HEK293 (cell line): Measurements from ENCODE around the gene GJC2.

Source experiments
- GLI4 ChIP-seq: fragments of 450-650 bp; formaldehyde crosslinking; IDR thresholded peaks from 2 replicates; pipeline ENCODE4 v1.5.1; 2016; ENCODE audit warnings: missing biosample characterization, missing genetic modification characterization
- GLIS2 ChIP-seq: fragments of 450-650 bp; formaldehyde crosslinking; IDR thresholded peaks from 2 replicates; pipeline ENCODE4 v1.5.1; 2016; ENCODE audit warnings: missing biosample characterization, missing genetic modification characterization
- KLF16 ChIP-seq: fragments of 450-650 bp; formaldehyde crosslinking; IDR thresholded peaks from 2 replicates; pipeline ENCODE4 v1.5.1; 2017; ENCODE audit warnings: missing biosample characterization, missing genetic modification characterization
- KLF7 ChIP-seq: fragments of 450-650 bp; formaldehyde crosslinking; IDR thresholded peaks from 2 replicates; pipeline ENCODE4 v1.5.1; 2016; ENCODE audit warnings: missing biosample characterization, missing genetic modification characterization, borderline replicate concordance
- KLF9 ChIP-seq: fragments of 450-650 bp; formaldehyde crosslinking; IDR thresholded peaks from 2 replicates; pipeline ENCODE4 v1.5.1; 2016; ENCODE audit warnings: missing biosample characterization, missing genetic modification characterization, low read depth
- MEIS1 ChIP-seq: sonication (generic); formaldehyde crosslinking; IDR thresholded peaks from 2 replicates; pipeline ENCODE4 v1.8.1; 2022; ENCODE audit warnings: missing genetic modification reagents, mild to moderate bottlenecking, borderline replicate concordance
- OSR2 ChIP-seq: fragments of 450-650 bp; formaldehyde crosslinking; IDR thresholded peaks from 2 replicates; pipeline ENCODE4 v1.5.1; 2016; ENCODE audit warnings: missing biosample characterization, missing genetic modification characterization
- WT1 ChIP-seq: fragments of 450-650 bp; formaldehyde crosslinking; IDR thresholded peaks from 2 replicates; pipeline ENCODE4 v1.5.1; 2016; ENCODE audit warnings: missing biosample characterization, missing genetic modification characterization
- ZFP41 ChIP-seq: fragments of 450-650 bp; formaldehyde crosslinking; IDR thresholded peaks from 2 replicates; pipeline ENCODE4 v1.5.1; 2016; ENCODE audit warnings: missing biosample characterization, missing genetic modification characterization, borderline replicate concordance
- ZNF146 ChIP-seq: fragments of 450-650 bp; formaldehyde crosslinking; IDR thresholded peaks from 2 replicates; pipeline ENCODE4 v1.5.1; 2016; ENCODE audit warnings: missing biosample characterization, missing genetic modification characterization
- ZNF223 ChIP-seq: fragments of 450-650 bp; formaldehyde crosslinking; IDR thresholded peaks from 2 replicates; pipeline ENCODE4 v1.5.1; 2016; ENCODE audit warnings: missing biosample characterization, missing genetic modification characterization
- ZNF24 ChIP-seq: fragments of 450-650 bp; formaldehyde crosslinking; IDR thresholded peaks from 2 replicates; pipeline ENCODE4 v1.5.1; 2016; ENCODE audit warnings: missing biosample characterization, missing genetic modification characterization
- ZNF266 ChIP-seq: fragments of 450-650 bp; formaldehyde crosslinking; IDR thresholded peaks from 2 replicates; pipeline ENCODE4 v1.5.1; 2016; ENCODE audit warnings: missing biosample characterization, missing genetic modification characterization, low read depth
- ZNF274 ChIP-seq, 2 experiments: fragments of 200-500 bp in 1 of 2; fragments of 450-650 bp in 1 of 2; sonication (Bioruptor generic) in 1 of 2; formaldehyde crosslinking in 1 of 2; IDR thresholded peaks; 2 replicates each; pipeline versions ENCODE4 v1.5.1 to v1.6.1; 2014 to 2016; ENCODE audit warnings: borderline replicate concordance in 1 of 2, inconsistent platforms in 1 of 2, low read length in 1 of 2, missing biosample characterization in 1 of 2, missing genetic modification characterization in 1 of 2
- ZNF292 ChIP-seq: fragments of 450-650 bp; formaldehyde crosslinking; IDR thresholded peaks from 2 replicates; pipeline ENCODE4 v1.5.1; 2016; ENCODE audit warnings: low read depth, missing biosample characterization, missing genetic modification characterization, borderline replicate concordance
- ZNF473 ChIP-seq: fragments of 450-650 bp; formaldehyde crosslinking; IDR thresholded peaks from 2 replicates; pipeline ENCODE4 v1.5.1; 2017; ENCODE audit warnings: missing biosample characterization, missing genetic modification characterization
- ZNF530 ChIP-seq: fragments of 450-650 bp; formaldehyde crosslinking; IDR thresholded peaks from 2 replicates; pipeline ENCODE4 v1.5.1; 2016; ENCODE audit warnings: low read depth, missing biosample characterization, missing genetic modification characterization
- ZNF548 ChIP-seq: fragments of 450-650 bp; formaldehyde crosslinking; IDR thresholded peaks from 2 replicates; pipeline ENCODE4 v1.5.1; 2016; ENCODE audit warnings: missing biosample characterization, missing genetic modification characterization
- ZNF837 ChIP-seq: fragments of 450-650 bp; formaldehyde crosslinking; IDR thresholded peaks from 2 replicates; pipeline ENCODE4 v1.5.1; 2016; ENCODE audit warnings: missing biosample characterization, missing genetic modification characterization
- ZNF843 ChIP-seq: fragments of 450-650 bp; formaldehyde crosslinking; IDR thresholded peaks from 2 replicates; pipeline ENCODE4 v1.5.1; 2016; ENCODE audit warnings: missing biosample characterization, missing genetic modification characterization
- ZSCAN23 ChIP-seq: fragments of 450-650 bp; formaldehyde crosslinking; IDR thresholded peaks from 2 replicates; pipeline ENCODE4 v1.5.1; 2016; ENCODE audit warnings: missing biosample characterization, missing genetic modification characterization
- TF ChIP-seq, protein P1 (sequence below): fragments of 450-650 bp; formaldehyde crosslinking; IDR thresholded peaks from 2 replicates; pipeline ENCODE4 v1.5.1; 2017; ENCODE audit warnings: missing biosample characterization, missing genetic modification characterization
- TF ChIP-seq, protein P2 (sequence below): fragments of 450-650 bp; formaldehyde crosslinking; IDR thresholded peaks from 2 replicates; pipeline ENCODE4 v1.5.1; 2016; ENCODE audit warnings: missing biosample characterization, missing genetic modification characterization
- TF ChIP-seq, protein P3 (sequence below): fragments of 450-650 bp; formaldehyde crosslinking; IDR thresholded peaks from 2 replicates; pipeline ENCODE4; 2016; ENCODE audit warnings: missing biosample characterization, missing genetic modification characterization
- TF ChIP-seq, protein P4 (sequence below): fragments of 450-650 bp; formaldehyde crosslinking; IDR thresholded peaks from 2 replicates; pipeline ENCODE4 v1.5.1; 2016; ENCODE audit warnings: missing biosample characterization, missing genetic modification characterization
- TF ChIP-seq, protein P5 (sequence below): sonication (generic); formaldehyde crosslinking; IDR thresholded peaks from 2 replicates; pipeline ENCODE4 v1.8.1; 2022; ENCODE audit warnings: mild to moderate bottlenecking, moderate library complexity, missing genetic modification reagents
- TF ChIP-seq, protein P6 (sequence below): fragments of 450-650 bp; formaldehyde crosslinking; IDR thresholded peaks from 2 replicates; pipeline ENCODE4 v1.5.1; 2017; ENCODE audit warnings: missing biosample characterization, missing genetic modification characterization
- TF ChIP-seq, protein P7 (sequence below): fragments of 450-650 bp; formaldehyde crosslinking; IDR thresholded peaks from 2 replicates; pipeline ENCODE4 v1.5.1; 2016; ENCODE audit warnings: missing biosample characterization, missing genetic modification characterization
- TF ChIP-seq, protein P8 (sequence below): fragments of 450-650 bp; formaldehyde crosslinking; IDR thresholded peaks from 2 replicates; pipeline ENCODE4 v1.5.1; 2016; ENCODE audit warnings: missing biosample characterization, missing genetic modification characterization, low read depth

GJC2 gene

DNA sequence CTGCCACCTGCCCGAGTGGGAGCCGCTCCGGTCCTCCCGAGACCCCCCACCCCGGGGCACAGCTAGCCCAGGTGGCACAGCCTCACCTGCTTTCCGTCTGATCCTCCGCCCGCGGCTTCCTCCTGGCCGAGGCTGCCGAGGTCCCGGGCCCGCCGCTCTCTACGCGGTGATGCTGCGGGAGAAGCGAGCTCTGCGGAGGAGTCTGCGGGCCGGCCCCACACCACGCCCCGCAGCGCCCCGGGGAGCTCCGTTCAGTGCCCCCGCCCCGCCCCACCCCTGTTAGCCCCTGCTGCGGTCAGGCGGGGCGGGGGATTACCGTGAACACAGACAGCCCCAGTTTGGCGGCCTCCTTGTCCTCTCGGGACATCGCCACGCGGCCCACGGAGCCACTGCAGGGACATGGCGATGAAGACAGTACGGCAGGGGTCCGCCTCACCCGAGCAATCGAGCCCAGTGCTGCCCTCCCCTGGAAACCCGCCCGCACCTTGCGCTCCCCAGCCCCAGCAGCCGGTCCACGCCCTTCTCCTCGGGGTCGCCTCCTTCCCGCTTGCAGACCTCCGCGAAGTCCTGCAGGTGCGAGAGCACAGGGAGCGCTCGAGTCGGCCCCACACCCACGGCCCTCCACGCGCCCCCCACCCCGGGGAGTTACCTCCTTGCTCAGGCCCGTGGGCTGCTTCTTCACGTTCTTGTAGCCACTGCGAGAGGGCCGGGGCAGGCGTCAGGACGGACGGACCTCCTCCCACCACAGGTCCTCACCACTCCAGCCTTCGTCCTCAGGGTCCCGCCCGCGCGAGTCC is 47.5 kb upstream of the GJC2 start (continued):
- TF ChIP-seq, protein P1, sequence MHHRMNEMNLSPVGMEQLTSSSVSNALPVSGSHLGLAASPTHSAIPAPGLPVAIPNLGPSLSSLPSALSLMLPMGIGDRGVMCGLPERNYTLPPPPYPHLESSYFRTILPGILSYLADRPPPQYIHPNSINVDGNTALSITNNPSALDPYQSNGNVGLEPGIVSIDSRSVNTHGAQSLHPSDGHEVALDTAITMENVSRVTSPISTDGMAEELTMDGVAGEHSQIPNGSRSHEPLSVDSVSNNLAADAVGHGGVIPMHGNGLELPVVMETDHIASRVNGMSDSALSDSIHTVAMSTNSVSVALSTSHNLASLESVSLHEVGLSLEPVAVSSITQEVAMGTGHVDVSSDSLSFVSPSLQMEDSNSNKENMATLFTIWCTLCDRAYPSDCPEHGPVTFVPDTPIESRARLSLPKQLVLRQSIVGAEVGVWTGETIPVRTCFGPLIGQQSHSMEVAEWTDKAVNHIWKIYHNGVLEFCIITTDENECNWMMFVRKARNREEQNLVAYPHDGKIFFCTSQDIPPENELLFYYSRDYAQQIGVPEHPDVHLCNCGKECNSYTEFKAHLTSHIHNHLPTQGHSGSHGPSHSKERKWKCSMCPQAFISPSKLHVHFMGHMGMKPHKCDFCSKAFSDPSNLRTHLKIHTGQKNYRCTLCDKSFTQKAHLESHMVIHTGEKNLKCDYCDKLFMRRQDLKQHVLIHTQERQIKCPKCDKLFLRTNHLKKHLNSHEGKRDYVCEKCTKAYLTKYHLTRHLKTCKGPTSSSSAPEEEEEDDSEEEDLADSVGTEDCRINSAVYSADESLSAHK (tag by site-specific recombination): no peak
- TF ChIP-seq KLF16: peak; percentile 90
- 0 out of 2 replicates have a peak, but pooled peaks have one; percentile 1 for TF ChIP-seq ZNF146
- TF ChIP-seq ZNF837 (tag by site-specific recombination): no peak
- TF ChIP-seq ZFP41: no peak
- TF ChIP-seq ZNF24 (tag by site-specific recombination): no peak
- TF ChIP-seq, protein P2, sequence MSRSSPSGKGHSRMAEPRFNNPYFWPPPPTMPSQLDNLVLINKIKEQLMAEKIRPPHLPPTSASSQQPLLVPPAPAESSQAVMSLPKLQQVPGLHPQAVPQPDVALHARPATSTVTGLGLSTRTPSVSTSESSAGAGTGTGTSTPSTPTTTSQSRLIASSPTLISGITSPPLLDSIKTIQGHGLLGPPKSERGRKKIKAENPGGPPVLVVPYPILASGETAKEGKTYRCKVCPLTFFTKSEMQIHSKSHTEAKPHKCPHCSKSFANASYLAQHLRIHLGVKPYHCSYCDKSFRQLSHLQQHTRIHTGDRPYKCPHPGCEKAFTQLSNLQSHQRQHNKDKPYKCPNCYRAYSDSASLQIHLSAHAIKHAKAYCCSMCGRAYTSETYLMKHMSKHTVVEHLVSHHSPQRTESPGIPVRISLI (tag by site-specific recombination): no peak
- TF ChIP-seq, protein P3, sequence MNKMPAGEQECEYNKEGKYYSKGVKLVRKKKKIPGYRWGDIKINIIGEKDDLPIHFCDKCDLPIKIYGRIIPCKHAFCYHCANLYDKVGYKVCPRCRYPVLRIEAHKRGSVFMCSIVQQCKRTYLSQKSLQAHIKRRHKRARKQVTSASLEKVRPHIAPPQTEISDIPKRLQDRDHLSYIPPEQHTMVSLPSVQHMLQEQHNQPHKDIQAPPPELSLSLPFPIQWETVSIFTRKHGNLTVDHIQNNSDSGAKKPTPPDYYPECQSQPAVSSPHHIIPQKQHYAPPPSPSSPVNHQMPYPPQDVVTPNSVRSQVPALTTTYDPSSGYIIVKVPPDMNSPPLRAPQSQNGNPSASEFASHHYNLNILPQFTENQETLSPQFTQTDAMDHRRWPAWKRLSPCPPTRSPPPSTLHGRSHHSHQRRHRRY (tag by site-specific recombination): no peak
- peak; percentile 97 for TF ChIP-seq GLIS2 (tag by site-specific recombination)
- peak; percentile 96 for TF ChIP-seq KLF7
- TF ChIP-seq, protein P4, sequence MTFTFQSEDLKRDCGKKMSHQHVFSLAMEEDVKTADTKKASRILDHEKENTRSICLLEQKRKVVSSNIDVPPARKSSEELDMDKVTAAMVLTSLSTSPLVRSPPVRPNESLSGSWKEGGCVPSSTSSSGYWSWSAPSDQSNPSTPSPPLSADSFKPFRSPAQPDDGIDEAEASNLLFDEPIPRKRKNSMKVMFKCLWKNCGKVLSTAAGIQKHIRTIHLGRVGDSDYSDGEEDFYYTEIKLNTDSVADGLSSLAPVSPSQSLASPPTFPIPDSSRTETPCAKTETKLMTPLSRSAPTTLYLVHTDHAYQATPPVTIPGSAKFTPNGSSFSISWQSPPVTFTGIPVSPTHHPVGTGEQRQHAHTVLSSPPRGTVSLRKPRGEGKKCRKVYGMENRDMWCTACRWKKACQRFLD (tag by site-specific recombination): no peak
- TF ChIP-seq, protein P5, sequence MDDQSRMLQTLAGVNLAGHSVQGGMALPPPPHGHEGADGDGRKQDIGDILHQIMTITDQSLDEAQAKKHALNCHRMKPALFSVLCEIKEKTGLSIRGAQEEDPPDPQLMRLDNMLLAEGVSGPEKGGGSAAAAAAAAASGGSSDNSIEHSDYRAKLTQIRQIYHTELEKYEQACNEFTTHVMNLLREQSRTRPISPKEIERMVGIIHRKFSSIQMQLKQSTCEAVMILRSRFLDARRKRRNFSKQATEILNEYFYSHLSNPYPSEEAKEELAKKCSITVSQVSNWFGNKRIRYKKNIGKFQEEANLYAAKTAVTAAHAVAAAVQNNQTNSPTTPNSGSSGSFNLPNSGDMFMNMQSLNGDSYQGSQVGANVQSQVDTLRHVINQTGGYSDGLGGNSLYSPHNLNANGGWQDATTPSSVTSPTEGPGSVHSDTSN (CRISPR knock-in tag): no peak
- TF ChIP-seq ZNF223 (tag by site-specific recombination): no peak
- TF ChIP-seq ZSCAN23: no peak
- TF ChIP-seq WT1 (tag by site-specific recombination): peak; percentile 75
- TF ChIP-seq ZNF473: no peak
- TF ChIP-seq, protein P6, sequence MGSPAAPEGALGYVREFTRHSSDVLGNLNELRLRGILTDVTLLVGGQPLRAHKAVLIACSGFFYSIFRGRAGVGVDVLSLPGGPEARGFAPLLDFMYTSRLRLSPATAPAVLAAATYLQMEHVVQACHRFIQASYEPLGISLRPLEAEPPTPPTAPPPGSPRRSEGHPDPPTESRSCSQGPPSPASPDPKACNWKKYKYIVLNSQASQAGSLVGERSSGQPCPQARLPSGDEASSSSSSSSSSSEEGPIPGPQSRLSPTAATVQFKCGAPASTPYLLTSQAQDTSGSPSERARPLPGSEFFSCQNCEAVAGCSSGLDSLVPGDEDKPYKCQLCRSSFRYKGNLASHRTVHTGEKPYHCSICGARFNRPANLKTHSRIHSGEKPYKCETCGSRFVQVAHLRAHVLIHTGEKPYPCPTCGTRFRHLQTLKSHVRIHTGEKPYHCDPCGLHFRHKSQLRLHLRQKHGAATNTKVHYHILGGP: no peak
- TF ChIP-seq, protein P7, sequence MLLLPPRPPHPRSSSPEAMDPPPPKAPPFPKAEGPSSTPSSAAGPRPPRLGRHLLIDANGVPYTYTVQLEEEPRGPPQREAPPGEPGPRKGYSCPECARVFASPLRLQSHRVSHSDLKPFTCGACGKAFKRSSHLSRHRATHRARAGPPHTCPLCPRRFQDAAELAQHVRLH (tag by site-specific recombination): 0 out of 2 replicates have a peak, but pooled peaks have one; percentile 17
- TF ChIP-seq ZNF274 (IDR thresholded peaks at IDR 0.05; ENCODE audit: low read length): no peak
- no peak for TF ChIP-seq ZNF274 (tag by site-specific recombination; IDR thresholded peaks at IDR 0.05; ENCODE audit: borderline replicate concordance)
- peak; percentile 52; the same call in 1 of the 2 replicates for TF ChIP-seq GLI4 (tag by site-specific recombination)
- no peak for TF ChIP-seq ZNF266 (tag by site-specific recombination)
- TF ChIP-seq ZNF530 (tag by site-specific recombination): no peak
- no peak for TF ChIP-seq MEIS1 (CRISPR knock-in tag)
- no peak for TF ChIP-seq ZNF548 (tag by site-specific recombination)
- no peak for TF ChIP-seq ZNF292 (tag by site-specific recombination)
- no peak for TF ChIP-seq OSR2
- TF ChIP-seq KLF9: peak; percentile 83
- TF ChIP-seq ZNF843: no peak
- TF ChIP-seq, protein P8, sequence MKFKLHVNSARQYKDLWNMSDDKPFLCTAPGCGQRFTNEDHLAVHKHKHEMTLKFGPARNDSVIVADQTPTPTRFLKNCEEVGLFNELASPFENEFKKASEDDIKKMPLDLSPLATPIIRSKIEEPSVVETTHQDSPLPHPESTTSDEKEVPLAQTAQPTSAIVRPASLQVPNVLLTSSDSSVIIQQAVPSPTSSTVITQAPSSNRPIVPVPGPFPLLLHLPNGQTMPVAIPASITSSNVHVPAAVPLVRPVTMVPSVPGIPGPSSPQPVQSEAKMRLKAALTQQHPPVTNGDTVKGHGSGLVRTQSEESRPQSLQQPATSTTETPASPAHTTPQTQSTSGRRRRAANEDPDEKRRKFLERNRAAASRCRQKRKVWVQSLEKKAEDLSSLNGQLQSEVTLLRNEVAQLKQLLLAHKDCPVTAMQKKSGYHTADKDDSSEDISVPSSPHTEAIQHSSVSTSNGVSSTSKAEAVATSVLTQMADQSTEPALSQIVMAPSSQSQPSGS (tag by site-specific recombination): no peak
